GM19397 (cell line): ENCODE data around the gene GSPT1.
"Not testable (repeated sequence)": the region's sequence is repeated elsewhere in the genome, so short reads cannot be mapped to it uniquely, and the experiment has no call there.

Source experiments
- ATAC-seq: cut with Tn5 transposase; IDR thresholded peaks from one replicate; pipeline ENCODE4 v1.9.1; 2021; ENCODE audit warnings: mild to moderate bottlenecking, moderate library complexity; ENCODE audit not compliant: unreplicated experiment

The GSPT1 gene

DNA sequence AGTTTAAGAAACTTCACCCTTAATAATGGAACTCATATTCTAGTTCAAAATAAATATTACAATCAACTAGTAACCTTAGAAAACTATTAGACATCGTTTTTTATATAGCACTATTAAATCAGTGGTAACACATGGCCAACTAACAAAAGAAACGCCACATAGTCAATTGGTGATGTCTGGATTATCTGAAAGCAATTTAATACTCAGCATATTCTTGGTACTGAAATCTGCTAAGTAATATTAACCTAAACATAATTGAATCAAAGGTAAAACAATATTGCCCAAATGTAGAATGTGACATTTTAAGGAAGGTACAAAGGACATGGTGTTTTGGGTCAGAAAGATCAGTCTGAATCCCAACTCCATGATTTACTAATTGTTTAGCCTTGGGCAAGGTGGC lies 53.3 kb downstream of the GSPT1 start:
- no peak for ATAC-seq

DNA sequence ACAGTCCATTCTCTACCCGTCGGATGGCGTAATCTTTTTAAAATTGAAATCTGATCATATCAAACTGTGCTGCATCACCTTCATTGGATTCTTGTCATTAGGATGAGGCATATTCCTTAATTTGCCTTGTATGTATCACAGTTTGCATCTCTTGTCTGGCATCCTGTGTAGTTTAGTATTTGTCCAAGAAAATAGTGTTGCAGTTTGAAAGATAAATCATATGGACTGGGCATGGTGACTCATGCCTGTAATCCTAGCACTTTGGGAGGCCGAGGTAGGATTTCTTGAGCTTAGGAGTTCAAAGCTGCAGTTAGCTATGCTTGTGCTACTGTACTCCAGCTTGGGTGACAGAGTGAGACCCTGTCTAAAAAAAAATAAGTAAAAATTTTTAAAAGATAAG lies 58.6 kb downstream of the GSPT1 start:
- no peak for ATAC-seq

DNA sequence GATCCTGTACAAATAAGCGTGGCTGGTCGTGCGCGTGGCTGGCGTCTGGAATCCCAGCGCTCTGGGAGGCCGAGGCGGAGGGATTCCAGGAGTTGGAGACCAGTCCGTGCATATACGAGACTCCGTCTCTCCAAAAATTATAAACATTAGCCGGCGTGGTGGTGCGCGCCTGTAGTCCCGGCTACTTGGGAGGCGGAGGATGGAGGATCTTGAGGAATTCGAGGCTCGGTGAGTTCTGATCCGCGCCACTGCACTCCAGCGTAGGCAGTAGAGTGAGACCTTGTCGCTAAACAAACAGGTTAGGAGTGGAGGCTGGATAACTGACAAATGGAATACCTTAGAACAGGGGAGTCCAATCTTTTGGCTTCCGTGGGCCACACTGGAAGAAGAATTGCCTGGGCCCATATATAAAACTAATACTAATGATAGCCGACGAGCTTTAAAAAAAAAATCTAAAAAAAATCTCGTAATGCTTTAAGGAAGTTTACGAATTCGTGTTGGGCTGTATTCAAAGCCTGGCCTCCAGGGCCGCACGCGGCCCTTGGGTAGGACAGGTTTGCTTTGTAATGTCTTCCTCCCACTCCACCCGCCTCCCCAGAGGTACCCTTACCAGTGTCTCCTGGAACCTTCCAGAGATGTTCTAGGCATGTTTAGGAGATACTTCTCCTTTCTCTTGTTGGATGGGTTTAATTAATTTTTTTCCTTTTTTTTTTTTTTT lies 63.5 kb downstream of the GSPT1 start:
- no peak for ATAC-seq

DNA sequence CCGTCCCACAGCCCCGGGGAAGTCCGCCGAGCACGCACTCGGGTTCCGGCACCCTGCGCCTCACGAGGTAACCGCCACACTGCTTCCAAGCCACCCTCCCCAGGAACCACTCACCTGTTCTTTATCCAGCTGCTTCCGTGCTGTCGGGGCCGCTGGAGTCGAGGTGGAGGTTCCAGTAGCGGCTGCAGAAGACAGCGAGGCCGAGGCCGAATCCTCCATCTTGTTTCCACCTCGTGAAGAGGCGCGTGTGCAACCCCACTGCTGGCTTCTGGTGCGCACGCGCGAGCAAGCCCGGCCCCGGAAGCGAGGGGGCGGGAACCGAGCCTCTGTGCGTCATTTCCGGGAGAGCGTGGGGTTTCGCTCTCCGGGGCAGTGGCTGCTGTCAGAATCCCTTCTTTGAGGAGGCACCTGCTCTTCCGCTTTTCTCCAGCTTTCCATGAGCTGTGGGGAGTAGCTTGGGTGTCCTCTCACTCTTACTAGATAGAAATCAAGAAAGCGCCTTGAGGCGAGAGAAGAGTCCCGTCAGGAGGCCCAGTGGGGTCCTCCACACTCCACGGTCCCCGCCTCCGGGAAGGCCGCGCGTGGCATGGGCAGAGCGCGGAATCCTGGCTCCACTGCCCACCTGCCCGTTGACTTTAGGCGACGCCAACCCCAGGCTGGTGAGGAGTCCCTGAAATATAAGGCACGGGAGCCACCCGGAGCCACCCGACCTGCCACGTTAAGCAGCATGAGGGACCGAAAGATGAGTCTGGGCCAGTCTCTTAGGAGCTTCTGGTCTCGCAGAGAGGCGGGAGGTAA lies 64.3 kb downstream of the GSPT1 start, which contains the start of gene RSL1D1:
Gene RSL1D1 (minus strand): TSS at position 249 of the 798 bp plus-strand sequence. CDS start 30 bp downstream, at position 219.
- ATAC-seq: peak; percentile 93

DNA sequence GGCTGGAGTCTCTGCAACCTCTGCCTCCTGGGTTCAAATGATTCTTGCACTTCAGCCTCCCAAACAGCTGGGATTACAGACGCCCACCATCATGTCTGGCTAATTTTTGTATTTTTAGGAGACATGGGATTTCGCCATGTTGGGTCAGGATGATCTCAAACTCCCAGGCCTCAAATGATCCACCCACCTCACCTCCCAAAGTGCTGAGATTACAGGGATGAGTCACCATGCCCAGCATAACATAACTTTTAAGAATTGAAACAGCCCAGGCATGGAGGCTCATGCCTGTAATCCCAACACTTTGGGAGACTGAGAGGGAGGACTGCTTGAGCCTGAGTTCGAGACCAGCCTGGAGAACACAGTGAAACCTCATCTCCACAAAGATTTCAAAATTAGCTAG lies 66.9 kb downstream of the GSPT1 start:
- no peak for ATAC-seq

- ATAC-seq: no peak
Observed at GRCh38 chr16:11844499-11844898, 71.3 kb downstream of the GSPT1 start.

GRCh38 chr16:11843861-11844260 lies 71.9 kb downstream of the GSPT1 start:
- ATAC-seq: no peak

DNA sequence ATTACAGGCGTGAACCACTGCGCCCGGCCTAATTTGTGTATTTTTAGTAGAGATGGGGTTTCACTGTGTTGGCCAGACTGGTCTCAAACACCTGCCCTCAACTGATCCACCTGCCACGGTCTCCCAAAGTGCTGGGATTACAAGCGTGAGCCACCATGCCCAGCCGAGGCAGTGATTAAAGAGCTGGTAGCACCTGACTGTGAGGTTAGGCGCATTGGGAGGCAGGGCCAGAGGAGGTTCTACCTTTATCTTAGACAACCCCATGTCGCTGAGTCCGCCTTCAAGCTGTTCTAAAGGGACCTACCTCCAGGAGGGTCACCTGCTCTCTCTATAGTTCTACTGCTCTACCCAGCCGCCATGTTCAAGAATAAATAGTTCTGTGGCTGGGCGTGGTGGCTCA lies 72.5 kb downstream of the GSPT1 start:
- ATAC-seq: no peak

DNA sequence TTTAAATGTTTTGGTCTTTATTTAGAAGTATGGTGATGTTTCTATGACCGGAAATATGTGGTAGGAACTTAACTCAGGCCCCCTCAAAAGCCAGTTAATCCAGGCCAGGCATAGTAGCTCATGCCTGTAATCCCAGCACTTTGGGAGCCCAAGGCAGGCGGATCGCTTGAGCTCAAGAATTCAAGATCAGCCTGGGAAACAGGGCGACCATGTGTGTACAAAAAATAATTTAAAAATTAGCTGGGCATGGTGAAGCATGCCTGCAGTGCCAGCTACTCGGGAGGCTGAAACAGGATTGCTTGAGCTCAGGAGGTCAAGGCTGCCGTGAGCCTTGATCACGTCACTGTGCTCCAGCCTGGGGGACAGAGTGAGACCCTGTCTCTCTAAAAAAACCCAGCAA lies 74.7 kb downstream of the GSPT1 start:
- no peak for ATAC-seq

GRCh38 chr16:11836650-11837244 lies 79.0 kb downstream of the GSPT1 start:
- ATAC-seq: no peak

DNA sequence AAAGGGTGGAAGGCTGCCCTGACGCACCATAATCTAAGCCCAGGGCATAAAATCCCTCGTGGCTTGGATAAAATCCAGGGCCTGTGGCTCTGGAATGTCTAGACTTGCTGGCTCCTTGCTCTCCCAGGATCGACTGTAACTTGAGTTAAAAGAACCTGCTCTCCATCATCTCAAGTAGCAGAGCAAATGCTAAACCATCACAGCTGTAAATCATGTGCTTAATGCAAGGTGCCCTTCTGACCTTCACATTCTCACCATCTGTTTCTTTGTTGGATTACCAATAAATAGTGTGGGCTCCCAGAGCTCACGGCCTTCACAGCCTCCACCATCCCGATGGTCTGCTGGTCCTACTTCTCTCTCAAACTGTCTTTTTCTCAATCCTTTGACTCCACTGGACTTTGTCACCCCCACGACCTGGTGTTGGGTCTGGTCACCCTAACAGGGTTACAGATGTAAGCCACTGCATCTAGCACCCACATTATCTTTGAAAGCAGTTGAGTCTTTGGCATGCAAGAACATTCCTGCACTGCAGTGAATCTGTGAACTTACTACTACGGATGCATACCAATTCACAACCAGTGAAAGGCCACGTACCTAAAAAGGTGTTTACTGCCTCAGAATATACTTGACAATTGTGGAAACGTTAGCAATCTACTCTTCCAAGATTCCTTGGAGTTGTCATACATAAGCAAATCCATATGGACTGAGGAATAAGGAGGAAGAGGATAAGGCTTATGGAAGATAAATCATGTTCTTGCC lies 79.7 kb downstream of the GSPT1 start:
- ATAC-seq: no peak

DNA sequence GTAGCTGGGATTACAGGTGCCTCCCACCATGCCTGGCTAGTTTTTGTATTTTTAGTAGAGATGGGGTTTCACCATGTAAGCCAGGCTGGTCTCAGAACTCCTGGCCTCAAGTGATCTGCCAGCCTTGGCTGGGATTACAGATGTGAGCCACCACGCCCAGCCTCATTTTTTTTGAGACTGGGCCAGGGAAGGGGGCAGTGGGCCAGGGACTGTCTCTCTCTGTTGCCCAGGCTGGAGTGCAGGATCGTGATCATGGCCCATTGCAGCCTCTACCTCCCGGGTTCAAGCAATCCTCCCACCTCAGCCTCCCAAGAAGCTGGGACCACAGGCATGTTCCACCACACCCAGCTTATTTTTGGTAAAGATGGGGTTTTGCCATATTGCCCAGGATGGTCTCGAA lies 80.4 kb downstream of the GSPT1 start:
- no peak for ATAC-seq

- no peak for ATAC-seq
Observed at GRCh38 chr16:11833951-11834695, 81.6 kb downstream of the GSPT1 start.

DNA sequence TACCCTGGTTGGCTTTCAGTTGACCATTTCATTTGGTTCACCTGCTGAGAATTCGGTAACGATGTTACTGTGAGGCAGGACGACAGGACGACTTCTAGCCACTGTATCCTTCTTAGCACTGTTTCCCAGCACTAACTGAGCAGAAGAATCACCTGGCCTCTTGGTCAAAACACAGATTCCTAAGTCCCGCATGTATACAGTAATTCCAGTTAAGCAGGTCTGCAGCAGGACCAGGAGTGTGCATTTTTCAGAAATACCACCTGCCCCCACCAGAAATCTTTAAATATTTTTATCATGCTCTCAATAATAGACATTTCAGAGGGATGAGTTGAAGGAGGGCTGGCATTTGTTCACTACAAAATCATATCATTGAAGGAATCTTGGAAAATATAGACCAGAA lies 87.1 kb downstream of the GSPT1 start:
- no peak for ATAC-seq

GRCh38 chr16:11825520-11826165 lies 90.1 kb downstream of the GSPT1 start:
- ATAC-seq: not testable (repeated sequence)

DNA sequence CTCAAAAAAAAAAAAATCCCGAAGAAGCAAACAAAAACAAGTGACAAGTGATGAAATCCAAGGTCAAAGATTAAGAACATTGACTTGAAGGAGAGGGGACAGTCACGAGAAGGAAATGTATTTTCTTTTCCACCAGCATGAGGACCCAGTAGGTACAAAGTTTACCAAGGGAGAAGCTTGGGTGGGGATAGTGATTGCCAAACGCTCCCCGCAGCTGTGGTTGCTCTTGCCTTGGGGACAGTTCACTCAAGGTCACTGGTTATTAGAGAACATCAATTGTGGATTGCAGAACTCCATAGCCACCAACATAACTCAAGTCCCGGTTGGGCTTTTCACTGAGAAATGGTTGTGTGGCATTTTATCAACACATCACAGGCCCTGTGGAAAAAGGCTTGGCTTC lies 91.4 kb downstream of the GSPT1 start:
- no peak for ATAC-seq

DNA sequence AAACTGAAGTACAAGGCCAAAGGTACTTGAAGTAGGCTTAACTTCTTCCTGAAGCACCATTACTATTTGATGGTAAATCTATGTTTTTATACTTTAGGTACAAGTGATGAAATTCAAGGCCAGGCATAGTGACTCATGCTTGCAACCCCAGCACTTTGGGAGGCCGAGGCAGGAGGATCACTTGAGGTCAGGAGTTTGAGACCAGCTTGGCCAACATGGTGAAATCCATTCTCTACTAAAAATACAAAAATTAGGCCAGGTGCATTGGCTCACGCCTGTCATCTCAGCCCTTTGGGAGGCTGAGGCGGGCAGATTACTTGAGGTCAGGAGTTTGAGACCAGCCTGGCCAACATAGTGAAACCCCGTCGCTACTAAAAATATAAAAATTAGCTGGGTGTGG lies 92.1 kb downstream of the GSPT1 start:
- not testable (repeated sequence) for ATAC-seq

DNA sequence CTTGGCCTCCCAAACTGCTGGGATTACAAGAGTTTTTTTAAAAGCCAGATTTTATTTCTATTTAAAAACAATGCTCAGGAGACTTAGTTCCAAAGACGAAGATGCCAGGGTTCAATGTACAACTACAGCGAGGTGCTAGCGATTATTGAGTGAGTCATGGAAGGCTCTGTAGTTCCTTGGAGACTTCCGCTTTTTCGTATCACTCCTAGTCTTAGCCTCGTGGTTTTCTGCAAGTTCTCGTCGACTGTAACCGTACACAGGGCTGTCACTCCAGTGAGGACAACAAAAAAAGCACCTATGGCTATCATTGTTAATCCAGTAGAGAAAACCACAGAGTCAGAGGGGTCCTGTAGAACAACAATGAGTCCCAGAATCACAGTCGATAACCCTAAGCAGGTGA lies 96.0 kb downstream of the GSPT1 start:
- no peak for ATAC-seq

- not testable (repeated sequence) for ATAC-seq
Observed at GRCh38 chr16:11818970-11819369, 96.8 kb downstream of the GSPT1 start.
